NCI-H748 (cell line): ENCODE data around the gene CCDC142.
"Not testable (repeated sequence)": the region's sequence is repeated elsewhere in the genome, so short reads cannot be mapped to it uniquely, and the experiment has no call there.

ENCODE experiments used
- DNase-seq: peaks from one replicate; lab custom pipeline; 2025; ENCODE audit not compliant: unreplicated experiment; lab: John Stamatoyannopoulos, UW

Gene CCDC142

DNA sequence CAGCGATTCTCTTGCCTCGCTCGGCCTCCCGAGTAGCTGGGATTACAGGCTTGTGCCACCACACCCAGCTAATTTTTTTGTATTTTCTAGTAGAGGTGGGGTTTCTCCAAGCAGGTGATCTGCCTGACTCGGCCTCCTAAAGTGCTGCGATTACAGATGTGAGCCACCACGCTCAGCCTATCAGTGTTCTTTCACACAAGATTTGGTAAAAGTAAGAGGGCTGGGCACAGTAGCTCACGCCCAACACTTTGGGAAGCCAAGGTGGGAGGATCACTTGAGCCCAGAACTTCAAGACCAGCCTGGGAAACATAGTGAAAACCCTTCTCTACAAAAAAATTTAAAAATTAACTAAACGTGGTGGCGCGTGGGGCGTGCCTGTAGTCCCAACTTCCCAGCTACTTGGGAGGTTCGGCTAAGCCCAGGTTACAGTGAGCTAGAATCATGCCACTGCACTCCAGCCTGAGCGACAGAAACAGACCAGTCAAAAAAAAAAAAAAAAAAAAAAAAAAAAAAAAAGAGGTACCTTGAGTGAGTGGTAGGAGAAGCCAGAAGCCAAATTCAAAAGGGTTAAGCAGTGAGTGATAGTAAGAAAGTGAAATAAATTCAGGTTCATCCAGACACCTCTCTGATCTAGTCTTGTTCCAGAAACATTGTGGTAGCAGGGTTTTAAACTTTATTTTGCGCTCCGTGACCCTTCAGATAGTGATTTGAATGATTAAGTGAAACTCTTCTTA is 11.3 kb downstream of the CCDC142 start:
- DNase-seq: no peak

DNA sequence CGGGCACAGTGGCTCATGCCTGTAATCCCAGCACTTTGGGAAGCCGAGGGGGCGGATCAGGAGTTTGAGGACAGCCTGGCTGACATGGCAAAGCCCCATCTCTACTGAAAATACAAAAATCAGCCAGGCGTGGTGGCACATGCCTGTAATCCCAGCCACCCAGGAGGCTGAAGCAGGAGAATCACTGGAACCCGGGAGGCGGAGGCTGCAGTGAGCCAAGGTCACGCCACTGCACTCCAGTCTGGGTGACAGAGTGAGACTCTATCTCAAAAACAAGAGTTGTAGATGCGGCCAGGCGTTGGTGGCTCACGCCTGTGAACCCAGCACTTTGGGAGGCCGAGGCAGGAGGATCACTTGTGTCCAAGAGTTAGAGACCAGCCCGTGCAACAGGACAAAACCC is 12.1 kb downstream of the CCDC142 start:
- DNase-seq: not testable (repeated sequence)

DNA sequence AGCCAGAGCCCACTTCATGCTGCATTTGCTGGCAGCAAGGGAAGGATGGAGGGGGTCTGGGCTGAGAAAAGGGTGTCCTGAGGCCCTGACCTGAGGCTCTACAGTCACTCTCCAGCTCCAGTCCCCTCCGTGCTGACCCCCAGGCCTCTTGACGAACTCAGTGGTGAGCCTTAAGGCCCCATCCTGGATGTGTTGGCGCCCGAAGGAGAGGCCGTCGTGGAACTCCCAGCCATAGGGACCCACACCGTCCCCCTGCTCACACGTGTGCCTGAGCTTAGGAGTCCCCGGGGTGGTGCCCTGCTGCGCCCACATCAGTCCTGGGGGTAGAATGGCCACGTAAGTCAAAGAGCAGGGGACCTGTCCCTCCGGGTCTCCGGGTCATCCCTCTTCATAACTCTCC is 18.4 kb downstream of the CCDC142 start:
- no peak for DNase-seq

DNA sequence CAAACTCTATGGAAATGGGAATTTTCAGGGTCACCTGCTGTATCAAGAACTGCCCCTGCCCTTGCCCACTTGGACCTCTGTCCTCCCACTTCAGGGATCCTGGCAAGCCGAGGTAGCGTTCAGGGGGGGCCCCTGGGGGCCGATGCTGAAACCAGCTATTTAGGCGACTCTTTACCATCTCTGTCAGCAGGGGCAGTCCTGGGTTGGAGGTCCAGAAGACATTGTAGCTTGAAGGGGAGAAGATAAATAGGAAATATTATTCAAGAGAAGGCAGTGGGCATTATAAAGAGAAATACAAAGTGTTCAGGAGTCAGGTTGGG is 20.1 kb downstream of the CCDC142 start:
- no peak for DNase-seq

DNA sequence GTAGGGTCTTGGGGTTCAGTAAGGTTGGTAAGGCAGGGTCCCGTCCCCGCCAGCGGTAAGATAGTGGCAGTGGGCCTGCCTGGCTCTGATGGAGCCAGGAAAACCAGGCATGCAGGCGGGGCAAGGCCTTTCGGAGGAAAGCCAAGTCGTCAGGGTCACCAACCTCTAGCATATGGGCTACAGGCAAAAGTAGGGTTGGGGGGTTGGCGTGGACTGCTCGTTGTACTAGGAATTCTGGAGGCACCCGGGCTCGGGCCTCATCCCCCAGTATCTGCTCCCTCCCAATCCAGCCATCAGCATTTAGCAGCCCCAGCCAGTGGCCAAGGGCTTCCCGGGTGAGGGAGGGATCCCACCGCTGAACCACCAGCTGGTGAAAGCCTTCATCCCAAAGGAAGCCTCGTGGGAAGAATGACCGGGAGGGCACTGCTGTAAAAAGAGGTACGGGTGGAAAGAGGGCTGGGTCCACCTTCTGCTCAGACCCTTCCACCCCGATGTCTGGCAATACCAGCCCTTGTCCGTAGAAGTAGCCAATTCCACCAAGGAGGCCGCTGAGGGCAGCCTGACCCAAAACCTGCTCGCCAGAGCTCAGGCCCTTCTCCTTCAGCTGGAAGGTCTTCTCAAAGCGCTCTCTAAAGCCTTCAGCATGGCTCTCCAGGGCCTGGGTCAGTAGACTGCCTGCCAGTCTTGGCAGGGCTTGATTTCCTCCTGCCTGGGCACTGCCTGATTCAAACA is 20.6 kb downstream of the CCDC142 start:
- no peak for DNase-seq

DNA sequence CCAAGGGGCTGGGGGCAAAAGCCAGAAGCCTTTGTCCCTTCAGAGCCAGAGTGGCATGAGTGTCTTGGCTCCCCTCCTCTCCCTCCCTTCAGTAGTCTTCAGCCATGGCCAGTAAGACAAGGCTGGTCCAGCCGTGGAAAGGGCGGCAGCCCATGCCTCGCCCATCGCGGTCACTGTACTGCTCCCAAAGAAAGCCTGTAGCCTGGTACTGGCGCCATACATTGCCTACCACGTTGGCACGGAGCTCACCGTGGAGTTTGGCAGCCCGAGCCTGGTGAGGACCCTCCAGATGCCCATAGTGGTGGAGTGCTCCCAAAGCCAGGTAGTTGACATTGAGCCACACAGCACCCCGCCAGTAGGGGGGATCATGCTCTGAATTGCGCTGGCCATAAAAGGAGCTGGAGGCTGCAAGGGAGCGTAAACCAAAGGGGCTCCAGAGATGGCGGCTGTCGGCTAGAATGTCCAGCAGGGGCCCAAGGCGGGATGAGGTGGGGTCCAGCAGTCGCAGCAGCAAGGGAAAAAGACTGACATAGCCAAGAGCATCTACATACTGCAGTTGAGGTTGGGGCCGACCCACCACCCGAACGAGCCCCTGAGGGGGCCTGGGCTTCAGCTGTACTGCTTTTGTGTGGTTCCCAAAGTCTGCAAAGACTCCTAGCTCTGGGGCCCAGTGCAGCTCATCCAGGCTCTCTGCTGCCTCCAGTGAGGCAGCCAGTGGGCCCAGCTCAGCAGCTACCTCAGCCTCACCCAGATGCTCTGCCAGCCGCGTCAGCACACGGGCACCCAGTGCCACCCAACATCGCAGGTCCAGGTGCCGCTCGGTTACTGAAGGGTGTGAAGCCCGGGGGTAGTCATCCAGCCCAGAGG is 21.4 kb downstream of the CCDC142 start:
- peak; percentile 6 for DNase-seq

DNA sequence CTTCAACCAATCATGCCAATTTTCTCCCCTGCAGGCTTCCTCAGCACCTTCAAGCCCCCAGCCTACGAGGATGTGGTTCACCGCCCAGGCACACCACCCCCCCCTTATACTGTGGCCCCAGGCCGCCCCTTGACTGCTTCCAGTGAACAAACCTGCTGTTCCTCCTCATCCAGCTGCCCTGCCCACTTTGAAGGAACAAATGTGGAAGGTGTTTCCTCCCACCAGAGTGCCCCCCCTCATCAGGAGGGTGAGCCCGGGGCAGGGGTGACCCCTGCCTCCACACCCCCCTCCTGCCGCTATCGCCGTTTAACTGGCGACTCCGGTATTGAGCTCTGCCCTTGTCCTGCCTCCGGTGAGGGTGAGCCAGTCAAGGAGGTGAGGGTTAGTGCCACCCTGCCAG is 22.6 kb downstream of the CCDC142 start:
- not testable (repeated sequence) for DNase-seq

DNA sequence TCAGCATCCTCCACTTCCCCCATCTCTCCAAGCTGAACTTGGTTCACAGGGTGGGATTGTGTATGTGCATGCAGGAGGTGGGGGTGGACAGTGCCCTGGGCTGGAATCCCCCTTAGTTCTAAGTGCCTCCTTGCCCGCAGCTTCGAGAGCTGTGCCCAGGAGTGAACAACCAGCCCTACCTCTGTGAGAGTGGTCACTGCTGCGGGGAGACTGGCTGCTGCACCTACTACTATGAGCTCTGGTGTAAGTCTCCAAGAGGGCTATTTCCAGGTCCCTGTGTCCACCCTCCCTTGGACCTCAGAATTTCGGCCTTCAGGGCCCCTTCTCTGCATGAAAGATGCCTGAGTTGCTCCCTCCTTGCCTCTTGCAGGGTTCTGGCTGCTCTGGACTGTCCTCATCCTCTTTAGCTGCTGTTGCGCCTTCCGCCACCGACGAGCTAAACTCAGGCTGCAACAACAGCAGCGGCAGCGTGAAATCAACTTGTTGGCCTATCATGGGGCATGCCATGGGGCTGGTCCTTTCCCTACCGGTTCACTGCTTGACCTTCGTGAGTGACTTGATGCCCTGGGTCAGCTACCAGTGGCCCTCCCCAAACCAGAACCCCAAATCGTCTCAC is 23.2 kb downstream of the CCDC142 start:
- not testable (repeated sequence) for DNase-seq

DNA sequence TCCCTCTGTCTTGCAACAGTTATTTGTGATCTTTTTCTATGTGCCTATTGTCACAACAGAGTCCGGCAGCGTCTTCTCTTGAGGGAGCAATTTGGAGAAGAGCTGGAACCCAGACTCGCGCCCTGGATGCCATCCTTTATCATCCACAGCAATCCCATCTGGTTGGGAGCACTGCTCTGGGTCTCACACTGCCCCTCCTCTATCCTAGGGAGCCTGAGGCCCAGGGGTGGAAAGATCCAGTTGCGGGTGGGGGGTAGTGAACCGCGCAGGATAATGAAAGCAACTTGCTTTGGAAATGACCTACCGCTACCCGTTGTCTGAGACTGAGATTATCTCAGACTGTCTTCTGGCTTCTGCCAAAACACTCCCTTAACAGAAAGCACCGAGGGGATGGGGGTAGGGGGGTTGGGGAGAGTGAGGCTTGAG is 23.8 kb downstream of the CCDC142 start:
- DNase-seq: peak; percentile 14

DNA sequence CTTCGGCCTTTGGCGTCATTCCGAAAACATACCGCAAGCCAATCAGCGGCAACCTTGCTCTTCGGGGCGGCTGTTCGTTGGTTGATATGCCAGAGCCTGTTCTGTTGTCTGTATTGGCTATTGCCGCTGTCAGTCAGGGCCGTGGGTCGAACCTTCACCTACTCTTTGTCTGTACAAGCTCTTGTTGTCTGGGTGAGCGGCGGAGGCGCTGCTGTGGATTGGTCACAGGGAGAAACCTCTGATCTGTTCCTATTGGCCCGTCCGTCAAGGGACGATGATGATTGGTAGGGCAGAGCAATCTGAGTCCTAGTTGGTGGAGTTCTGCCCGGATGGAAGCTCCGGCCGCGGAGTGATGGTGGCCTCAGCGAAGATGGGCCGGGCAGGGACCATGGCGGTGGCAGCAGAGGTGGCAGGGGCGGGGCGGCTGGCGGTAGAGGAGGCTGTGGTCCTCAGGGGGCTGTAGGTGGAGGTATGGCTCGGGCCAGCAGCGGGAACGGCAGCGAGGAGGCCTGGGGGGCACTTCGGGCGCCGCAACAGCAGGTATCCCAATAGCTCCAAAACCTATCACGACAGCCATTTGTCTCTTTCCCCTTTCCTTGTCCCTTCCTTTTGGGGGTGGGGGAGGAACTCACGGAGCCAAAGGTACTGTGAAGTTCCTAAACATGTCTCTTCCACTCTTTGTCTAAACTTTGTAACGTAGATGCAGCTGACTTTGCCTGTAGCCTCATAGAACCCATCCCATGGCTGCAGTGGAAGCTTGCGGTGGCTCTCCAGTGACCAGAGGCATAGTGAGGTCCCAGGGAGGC is 24.5 kb downstream of the CCDC142 start, which contains the start of gene WBP1:
Gene WBP1, plus strand, starts transcription at position 307 of the 806 bp plus-strand sequence. Its CDS starts 165 bp downstream, at position 472.
- DNase-seq: peak; percentile 99

DNA sequence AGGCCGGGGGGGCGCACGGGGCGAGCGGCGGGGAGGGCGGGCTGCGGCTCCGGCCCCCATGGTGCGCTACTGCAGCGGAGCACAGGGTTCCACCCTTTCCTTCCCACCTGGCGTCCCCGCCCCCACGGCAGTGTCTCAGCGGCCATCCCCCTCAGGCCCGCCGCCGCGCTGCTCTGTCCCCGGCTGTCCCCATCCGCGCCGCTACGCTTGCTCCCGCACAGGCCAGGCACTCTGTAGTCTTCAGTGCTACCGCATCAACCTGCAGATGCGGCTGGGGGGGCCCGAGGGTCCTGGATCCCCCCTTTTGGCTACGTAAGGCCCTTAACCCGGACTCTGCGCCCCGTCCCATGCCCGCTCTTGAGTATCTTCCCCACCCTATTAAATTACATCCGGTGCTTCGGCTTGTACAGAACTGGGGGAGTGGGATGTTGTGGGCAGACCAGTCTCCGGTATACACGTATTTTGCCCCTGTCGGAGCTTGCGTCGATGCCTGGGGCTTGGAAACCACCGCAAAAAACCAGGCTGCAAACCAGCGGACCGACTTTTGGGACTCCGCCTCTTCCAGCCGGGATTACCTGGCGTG is 25.2 kb downstream of the CCDC142 start:
- DNase-seq: peak; percentile 86

DNA sequence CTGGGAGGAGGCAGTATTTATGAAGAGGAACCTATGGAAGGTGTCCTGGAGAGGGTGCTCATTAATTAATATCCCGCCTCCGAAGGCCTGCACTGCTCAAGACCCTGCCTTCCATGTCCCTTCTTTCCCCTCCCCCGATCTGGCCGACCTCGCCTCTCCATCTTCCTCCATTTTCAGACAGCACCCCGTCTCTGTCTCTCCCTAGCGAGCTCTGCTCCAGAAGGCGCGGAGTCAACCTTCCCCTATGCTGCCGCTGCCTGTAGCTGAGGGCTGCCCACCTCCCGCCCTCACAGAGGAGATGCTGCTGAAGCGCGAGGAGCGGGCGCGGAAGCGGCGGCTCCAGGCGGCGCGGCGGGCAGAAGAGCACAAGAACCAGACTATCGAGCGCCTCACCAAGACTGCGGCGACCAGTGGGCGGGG is 25.7 kb downstream of the CCDC142 start:
- no peak for DNase-seq

DNA sequence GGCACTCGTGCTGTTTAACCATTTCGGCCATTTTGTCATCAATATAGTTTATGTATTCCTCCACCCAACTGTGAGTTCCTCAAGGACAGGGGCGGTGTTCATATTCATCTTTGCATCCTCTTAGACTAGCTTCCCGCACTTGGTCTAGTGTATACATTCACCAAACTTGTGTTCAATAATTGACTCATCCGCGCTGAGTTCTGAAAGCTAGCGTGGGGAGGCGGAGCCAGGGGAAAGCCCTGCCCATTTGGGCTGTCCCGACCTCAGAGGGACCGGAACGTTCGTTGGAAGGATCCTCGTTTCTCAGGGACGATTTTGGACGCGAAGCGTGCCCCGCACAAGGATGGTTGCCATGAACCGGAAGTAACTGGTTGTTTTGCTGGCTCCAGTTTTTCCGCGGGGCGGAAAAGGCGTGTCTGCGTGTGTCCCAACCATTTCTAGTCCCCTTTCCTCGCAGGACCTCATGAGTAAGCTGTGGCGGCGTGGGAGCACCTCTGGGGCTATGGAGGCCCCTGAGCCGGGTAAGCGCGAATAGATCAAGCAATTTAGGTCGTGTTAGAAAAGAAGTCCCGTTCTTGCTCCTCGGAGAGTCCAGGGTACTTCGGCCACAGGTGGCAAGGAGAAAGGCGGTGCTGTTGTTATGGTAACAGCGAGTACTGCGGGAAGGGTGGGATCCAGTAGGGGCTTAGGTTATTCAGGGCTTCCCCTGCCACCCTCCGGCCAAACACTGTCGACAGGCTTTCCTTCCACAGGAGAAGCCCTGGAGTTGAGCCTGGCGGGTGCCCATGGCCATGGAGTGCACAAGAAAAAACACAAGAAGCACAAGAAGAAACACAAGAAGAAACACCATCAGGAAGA is 27.9 kb downstream of the CCDC142 start, which contains the start of gene INO80B:
Gene INO80B, plus strand, starts transcription at position 434 of the 858 bp plus-strand sequence. Its CDS starts 30 bp downstream, at position 464.
- DNase-seq: peak; percentile 95

DNA sequence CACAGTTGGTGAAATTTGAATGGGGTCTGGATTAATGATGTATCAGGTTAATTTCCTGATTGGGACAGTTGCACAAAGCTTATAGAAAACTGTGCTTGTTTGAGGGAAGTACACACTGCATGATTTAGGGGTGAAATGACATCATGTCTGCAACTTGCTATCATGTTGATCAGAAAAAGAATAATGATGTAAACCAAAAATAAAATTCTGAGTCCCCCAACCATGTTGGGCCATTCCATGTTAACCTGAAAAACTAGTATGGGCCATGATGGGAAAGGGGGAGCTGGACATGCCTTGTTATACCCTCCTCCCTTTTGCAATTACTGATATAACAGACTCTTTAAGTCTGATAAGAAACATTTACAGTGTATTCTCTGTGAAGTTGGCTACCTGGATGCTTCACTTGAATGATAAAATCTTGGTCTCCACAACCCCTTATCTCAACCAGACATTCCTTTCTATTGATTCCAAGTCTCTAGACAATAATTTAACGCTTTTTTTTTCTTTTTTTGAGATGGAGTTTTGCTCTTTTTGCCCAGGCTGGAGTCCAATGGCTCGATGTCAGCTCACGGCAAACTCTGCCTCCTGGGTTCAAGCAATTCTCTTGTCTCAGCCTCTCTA is 32.1 kb downstream of the CCDC142 start:
- DNase-seq: no peak

DNA sequence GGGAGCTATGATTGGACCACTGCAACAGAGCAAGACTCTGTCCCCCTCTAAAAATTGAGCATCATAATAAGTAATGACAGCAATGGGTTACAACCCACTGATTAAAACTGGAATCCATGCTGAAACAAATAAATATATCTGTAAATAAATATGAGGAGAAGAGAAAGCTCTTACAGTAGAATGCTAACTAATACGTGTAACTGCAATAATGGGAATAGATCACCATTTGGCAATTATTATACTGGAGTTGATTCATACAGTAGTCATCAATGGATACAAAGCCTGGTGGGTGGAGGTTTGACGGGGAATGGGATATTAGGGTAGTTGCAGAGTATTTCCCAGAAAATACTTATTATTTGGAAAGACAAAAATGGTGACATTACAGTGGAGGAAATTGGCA is 34.0 kb downstream of the CCDC142 start:
- no peak for DNase-seq

DNA sequence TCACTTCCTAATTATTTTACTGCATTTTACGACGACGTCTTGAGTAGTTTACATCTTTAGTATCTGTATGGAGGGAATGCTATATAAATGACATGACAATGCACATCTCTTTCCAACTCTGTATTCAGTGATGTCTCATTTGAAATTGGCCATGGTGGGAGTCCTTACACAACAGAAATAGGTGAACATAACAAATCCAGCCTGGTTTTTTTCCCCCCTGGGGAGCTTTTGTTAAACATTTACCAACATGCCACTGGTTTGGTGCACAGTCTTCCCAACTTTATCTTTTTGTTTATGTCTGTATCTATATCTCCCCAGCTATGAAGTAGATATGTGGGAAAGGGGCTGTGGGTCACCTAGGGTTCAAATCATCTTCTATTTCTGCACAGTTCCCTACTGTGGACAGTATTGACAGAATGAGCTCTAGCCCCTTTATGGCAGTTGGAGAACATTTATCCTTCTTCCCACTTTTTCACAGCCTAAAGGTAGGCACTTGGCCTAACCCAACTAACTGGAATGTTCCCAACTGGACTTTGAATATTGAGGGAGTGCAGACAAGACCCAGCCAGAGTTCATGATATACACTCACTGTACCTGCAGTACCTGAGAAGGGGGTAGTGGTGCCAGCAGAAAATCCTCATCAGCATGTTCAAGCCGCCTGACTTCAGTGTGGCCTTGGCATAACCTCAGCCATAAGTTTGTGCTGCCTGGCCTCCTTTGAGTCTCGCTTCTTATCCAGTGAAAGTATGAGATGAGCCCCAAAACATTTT is 35.4 kb downstream of the CCDC142 start:
- DNase-seq: no peak

DNA sequence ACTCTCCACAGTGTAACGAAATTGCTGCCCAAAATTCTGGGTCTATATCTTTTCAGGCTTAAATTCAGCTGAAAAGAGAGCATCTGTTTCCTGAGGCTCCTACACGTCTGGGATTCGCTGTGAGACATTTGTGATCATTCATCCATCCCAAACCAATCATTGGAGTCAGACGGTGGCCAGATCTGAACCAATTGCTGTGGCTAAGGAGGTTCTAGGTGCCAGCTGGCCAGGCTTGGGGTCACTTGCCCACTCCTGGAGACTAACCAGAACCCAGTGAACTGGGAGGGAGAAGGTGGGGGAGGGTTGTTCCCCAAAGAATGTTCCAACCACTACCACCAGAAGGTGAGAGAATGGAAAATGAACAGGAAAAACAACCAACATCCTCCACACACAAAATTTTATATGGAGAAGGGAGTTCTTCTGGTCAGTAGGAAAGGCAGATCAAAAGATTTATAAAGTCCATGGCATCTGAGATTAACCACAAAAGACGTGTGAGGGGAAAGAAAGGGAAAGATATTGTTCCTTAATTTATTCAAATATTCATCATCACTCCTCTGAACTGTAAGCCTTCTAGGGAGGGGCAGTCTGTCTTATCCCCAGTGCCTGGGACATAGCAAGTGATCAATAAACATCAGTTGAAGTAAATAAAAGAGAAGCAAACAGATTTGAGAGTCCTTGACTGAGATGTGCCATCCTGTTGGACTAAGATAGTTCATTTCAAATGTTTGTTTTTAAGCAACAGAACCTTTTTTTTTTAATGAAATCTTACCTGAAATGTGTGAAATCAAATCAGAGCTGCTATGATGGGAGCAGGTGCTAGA is 38.1 kb downstream of the CCDC142 start:
- DNase-seq: no peak
